HG03439 (cell line): Measurements from ENCODE around the gene ENDOU.

Experiments used
- ATAC-seq: cut with Tn5 transposase; IDR thresholded peaks from one replicate; pipeline ENCODE4 v1.9.1; 2021; ENCODE audit warnings: mild to moderate bottlenecking, moderate library complexity; ENCODE audit not compliant: unreplicated experiment

Gene ENDOU

DNA sequence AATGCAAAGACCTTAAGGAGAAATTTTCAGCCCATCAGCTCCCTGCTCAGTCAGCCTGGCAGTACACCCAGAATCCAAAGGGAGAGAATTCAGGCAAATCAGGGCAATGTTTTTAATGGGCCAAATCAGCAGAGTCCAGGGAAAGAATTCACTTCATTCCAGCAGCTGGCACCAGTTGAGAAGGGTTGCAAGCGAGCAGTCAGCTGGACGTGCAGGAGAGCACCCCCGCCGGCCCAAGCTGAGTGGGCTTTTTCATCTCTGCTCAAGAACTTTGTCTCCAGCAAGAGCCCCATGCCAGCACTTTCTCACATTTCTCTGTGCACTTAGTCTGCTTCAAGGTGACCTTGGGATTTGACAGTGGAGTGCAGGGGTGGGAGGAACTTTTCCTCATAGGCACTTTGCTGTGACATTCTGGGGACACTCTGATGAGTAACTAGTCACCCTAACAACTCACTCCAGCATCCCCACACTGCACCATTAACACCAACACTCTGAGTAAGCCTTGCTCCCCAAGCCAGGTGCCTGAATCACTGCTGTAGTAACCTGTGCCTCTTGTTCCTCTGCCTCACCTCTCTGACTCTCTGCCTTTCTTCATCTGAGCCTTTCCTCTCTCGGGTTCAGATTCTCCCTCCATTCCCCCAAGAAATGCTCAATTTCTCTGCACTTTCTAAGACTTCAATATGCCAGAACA lies 2.2 kb downstream of the ENDOU start:
- ATAC-seq: no peak

DNA sequence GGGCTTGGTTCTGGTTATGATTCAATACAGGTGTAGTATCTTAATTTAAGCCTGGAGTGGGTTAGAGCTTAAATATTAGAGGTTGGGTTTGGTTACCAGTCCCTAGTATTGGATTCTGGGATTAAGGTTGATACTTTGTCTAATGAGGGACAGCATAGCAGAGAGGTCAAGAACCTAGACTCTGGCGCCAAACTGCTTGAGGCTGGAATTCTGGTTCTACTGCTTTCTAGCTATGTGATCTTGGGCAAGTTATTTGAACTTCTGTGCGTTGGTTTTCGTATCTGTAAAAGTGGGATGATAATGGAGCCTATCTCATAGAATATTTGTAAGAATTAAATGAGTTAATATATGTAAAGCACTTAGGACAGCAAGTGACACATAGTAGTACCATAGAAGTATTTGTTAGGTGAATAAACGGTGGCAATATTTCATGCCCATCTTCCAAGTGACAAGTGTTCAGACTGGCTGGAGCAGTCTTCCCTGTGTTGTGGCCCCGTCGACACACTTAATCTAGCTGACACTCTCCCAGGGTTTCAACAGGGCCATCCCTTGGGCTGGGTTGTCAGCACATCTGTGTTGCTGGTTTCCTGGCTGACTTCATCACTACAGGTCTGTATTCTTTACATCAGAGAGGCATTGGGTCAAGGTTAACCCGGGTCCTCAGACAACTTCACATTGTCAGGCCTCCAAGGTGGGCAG lies 3.0 kb downstream of the ENDOU start:
- no peak for ATAC-seq

DNA sequence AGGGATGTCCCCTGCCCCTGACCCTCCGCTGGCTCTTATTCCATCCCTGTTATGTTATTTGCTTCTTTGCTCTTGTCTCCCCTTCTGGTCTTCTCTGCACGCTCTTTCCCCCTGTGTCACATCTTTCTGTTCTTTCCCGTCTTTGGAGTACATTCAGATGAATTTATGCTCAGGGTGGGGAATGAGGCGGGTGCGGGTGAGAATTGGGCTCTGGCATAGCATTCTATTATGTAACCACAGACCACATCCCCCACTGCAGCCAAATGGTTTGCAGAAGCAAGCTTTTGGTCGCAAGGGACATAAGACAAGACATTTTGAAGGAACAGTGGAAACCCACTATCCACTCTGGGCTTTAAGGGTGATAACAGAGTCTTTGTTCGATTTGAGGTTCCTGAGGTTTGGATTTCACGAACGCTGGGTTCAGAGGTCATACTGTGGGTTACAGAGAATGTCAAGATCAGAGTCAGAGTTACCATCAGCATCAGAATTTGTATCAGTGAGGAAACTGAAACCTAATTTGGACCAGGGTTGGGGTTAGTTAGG lies 3.8 kb downstream of the ENDOU start:
- no peak for ATAC-seq

DNA sequence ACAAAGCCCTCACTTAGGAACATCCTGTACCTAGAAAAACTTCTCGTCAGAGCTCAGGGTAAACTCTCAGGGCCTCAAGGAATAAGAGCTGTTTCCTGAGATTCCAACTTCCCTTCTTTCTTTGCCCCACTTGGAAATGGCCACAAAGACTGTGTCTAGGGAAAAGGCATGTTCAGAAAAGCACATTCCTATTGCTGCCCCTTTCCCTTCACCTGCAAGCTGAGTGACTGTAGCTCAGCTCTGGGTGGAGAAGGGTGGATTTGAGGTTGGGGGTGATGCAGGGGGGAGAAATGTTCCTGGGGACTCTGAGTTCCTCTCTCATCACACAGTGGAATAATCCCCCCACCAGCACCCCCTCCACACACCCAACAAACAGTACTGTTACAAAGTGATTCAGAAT lies 6.8 kb downstream of the ENDOU start:
- ATAC-seq: no peak

DNA sequence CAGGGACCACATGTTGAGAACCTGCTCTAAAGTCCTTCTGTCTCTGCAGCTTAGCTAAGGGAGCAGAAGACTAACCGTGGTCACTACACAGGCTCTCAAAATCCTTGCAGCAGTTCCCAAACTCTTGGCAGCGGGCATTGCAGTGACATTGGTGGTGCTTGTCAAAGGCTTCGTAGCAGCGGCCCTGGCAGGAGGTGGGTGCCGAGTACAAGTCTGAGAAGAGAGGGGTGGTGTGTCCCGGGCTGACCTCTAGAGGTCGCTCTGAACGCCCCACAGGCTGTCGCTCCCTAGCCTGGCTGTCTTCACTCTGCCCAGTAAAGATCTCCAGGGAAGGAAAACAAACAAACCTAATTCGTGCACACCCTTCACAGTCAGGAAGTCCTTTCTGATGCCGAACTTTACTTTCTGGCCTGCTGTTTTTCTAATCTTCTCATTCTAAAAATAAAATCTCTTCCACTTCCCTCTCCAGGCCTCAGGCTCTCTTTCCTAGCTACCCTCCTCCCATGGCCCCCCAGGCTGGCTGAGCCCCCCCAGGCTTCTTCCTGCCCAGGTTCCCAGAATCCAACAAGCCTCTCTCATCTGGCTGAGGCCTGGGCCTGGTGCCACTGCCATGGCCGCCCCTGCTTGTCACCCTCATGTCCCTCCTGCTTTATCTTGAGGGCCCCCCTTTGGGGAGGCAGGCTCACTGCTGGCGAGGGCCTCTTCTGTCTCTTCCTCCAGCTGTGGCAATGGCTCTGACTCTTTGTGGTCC lies 7.7 kb downstream of the ENDOU start:
- no peak for ATAC-seq

DNA sequence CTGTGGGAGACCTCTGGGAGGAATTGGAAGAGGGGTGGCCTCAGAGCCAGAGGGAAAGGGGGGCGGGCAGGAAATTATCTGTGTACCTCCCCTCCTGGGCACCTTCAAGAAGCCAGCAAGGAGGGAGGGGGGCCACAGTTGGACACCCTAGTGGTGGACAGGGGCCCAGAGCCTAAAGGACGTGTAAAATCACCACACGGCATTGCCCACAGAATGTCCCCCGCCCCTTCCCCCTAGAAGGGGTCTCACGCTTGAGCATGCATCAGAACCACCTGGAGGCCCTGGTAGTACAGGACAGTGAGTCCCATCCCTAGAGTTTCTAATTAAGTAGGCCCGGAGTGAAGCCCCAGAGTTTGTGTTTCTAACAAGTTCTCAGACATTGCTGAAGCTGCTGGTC lies 8.2 kb downstream of the ENDOU start:
- ATAC-seq: no peak

DNA sequence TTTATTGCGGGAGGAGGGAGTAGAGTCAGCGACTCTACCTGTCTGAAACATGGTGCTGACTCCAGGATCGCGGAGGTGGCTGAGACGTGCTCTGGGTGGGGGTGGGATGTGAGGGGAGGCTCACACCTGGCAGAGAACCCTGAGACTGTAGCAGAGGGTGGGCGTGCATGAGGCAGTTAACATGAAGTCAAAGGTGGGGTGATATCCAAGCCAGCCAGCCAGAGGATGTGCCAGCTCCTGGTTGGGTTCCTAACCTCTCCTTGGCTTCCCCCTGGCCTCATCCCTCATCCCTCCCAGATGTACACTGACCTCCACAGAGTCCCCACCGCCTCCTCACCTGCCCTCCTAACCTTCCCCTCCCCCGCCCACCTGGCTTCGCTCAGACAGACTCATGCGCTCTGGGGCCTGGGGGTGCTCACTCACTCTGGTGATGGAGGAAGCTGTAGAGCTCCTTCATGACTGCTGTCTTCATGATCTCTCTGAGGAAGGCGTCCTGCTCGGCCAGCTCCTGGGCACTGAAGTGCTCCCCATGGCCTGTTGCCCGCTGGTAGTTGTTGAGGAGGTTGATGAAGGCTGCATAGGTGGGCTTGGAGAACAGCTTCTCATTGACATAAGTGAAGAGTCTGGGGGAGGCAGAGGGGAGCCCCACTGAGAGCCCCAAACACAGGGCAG lies 9.3 kb downstream of the ENDOU start:
- no peak for ATAC-seq

DNA sequence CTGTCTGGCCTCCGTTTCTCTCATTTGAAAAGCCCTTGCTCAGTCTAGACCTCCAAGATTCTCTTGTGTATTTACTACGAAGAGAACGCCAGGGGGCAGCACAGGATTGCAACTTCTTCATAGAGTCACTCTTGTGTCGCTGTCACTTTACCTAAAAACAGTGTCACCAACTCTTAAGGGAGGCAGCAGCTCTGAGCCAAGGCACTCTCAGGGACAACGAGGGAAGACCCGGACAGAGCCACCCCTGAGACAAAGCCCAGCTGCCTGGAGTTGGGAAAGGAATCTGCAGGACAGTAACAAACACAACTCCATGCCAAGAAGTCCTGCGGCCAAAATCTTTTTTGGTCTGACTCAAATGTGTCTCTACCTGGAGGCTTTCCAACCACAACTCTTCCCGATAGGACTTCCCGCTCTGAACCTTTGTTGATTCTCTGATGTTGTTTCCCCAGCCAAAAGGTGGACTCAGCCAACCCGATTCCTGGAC lies 9.9 kb downstream of the ENDOU start:
- peak; percentile 79 for ATAC-seq

DNA sequence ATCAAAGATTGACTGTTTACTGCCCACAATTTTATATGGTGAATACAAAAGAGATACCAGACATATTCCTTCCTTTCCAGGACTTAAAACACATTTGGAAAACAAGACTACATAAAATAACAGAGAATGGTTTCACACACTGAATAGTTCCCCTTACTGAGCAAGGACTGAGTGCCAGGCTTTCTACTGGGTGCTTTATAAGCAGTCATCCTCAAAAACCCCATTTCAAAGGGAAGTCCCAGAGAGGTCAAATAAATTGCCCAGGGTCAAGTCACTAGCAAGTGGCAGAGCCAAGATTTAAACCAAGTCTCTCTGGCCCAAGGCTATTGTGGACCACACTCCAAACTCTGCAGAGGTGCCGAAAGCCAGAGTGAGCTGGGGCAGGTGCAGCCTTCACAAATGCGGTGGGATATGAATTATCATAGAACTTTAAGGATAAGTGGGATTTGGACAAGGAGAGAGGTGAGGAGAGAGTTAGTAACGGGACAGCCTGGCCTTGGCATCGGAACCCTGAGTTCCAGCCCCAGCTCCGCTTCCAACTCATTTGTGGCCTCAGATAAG lies 10.4 kb downstream of the ENDOU start:
- ATAC-seq: peak; percentile 7

DNA sequence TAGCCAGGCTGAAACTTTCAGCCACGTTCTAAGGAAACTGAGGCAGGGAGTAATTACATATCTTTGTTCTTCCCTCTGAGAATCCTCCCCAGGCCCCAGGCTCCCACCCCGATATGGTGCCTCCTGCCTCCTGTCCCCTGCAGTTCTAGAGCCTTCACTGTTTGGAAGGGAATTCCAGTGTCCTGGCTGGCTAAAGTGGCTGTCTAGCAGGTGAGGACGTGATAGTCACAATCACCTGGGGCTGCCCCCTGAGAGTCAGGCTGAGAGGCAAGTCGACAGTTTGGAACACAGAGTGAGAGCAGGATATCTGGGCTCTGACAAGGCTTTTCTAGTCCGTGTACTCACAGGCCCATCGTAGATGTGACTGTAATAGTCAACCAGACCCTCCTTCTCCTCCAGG lies 13.1 kb downstream of the ENDOU start:
- ATAC-seq: no peak

DNA sequence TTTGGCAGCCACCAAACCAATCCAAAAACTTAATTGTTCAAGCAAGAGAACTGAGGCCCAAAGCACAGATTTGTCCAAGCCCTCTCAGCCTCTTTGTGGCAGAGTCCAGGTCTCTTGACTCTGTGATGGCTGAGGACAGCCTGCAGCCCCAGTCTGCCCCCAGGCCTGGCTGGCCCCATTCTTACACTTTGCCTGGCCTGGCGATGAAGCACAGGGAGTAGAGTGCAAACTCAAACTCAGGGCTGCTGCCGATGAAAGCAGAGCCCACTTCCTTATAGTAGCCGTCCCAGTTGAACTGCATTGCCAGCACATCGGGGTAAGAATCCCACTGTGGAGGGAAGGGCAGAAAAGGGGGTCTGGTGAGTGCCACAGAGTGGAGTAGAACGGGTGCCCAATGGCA lies 13.8 kb downstream of the ENDOU start:
- no peak for ATAC-seq

DNA sequence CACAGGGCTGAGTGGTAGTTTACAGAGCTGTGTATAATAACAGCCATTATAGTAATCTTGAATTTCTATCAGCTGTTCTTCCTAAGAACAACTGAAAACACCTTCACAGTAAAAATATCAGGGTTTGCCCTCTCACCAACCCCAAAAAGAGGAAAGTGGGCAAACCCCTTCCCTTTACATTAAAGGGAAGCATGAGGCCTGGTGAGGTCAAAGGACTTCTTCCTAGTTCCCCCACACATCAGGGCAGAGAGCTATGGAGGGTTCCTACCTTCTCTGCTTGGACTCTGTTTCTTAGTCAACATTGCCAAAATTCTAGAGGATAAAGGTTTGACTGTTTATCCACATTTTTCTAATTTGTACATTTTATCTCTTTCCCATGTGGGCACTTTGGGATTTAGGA lies 15.0 kb downstream of the ENDOU start:
- no peak for ATAC-seq

DNA sequence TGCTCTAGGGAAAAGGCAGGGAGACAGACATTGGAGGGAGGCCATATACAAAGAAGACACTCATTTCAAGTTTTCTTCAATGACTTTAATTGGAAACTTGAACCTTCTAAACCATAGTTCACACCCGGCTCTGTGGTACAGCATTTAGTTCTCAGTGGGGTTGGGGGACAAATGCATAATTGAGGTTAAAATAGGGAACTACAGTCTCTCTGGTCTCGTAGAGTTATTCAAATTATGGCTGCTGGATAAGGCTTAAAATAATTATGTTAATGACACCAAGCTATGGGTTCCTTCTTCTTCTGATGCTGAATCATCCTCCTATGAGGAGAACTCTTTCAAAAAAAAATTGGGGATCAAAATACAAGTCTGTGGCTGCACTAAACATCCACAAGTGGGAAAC lies 15.6 kb downstream of the ENDOU start:
- no peak for ATAC-seq

DNA sequence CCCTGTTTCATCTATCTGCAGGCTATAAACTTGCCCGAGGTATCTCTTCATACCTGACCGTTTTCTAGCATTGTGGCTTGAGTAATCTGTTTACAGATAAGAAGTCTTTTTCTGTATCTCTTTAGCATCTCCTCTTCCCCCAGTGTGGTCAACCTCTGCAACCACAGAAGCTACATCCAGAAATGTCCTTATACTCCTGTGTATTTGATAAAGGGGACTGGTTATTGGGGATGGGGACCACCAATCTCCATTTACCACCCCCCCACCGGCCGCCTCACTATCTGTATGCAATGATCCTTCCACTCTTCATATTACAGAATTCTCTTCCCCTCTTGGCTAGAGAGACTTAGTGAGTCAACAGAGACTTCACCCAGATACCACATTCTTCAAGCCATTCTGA lies 16.1 kb downstream of the ENDOU start:
- no peak for ATAC-seq

DNA sequence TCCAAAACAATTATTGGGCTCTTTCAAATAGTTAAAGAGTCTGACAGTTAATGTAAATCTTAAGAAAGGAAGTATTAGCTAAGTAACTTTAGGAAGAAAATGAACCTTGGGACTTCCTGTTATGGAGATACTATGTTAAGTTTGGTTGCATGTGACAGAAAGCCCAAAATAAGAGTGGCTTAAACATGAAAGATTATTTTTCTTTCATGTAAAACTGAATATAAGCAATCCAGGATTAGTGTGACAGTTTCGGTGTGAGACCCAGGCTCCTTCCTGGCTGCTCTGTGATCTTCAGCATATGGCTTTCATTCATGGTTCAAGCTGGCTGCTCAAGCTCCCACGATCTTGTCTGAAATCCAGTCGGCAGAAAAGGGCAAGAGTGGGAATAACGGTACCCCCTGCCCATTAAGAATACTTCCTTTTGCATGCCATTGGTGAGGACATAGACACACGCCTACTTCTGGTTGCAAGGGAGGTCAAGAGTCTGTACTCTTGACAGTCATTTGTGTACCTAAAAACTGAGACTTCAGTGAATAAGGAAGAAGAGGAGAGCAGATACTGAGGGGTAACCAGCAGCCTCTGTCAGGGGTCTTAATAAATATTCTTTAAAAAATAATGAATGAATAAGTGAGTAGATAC lies 17.3 kb downstream of the ENDOU start:
- ATAC-seq: no peak

DNA sequence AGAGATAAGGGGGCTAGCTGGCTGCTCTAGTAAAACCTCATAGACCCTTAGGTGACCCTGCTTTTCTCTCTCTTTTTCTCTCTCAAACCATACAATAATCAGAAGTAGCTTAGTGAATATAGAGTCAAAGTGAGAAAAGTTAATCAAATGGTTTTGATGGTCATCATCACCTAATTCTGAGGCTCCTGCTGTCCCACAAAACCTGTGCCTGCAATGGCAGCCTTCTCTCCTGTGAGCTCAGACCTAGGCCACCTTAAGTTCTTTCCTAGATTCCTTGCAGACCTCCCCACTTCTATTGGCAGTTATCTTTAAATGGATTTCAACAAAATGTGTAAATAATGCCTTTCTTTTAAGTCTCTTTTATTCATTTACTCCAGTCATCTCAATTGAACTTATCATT lies 17.9 kb downstream of the ENDOU start:
- no peak for ATAC-seq

DNA sequence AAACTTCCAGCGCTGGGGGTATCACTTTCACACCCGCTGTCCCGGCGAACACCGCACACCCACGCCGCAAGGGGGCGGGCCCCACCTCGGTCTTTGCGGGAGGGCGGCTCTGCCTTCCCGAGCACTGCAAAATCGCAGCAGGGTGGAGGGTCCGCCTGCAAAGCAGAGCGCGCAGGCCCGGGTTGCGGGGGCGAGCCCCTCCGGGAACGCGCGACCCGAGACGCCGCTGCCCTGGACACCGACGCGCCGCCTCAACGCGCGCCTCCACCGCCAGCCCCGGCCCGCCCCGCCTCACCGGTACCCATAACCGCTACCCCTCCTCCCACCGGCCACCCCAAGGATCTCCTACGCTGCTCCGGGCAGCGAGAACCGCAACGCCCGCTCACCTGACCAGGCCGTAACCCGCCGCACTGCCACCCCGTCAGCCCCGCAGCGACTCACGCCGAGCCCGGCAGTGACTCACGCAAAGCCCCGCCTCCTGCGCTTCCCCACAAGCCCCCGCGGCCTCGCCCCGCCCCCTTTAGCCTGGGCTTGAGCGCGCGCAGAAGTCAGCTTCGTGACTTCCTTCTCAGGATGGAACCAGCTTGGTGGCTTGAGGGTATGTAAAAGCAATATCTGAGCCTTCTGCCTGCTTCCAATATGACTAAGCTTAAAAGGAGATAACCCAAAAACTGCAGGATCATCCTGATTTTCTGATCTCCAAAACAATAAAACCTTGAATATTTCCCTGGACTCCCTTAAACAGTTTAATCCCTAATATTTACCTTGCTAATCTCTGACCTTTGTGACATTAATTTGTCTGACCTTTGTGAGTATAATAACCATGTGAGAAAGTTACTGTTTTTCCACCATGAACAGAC lies 19.5 kb downstream of the ENDOU start, which contains the start of gene RPAP3:
TSS of gene RPAP3 (minus strand) at position 465 of the 860 bp plus-strand sequence. CDS start 3,190 bp downstream, outside the sequence.
- peak; percentile 78 for ATAC-seq

DNA sequence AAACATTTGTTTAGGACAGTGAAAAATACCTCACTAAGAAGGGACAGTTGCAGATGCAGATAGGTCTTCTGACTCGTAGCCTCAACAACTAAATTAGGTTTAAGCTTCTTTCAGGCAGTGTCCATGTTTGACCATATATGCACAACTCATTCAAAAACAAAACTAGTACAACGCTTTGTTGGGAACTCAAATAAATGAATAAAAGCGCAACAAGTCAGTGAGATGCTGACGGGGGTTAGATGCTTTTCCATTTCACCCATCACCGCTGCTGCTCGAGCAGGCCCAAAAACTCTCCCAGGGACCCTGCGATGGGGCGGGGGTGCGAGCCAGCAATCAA lies 20.1 kb downstream of the ENDOU start:
- no peak for ATAC-seq

DNA sequence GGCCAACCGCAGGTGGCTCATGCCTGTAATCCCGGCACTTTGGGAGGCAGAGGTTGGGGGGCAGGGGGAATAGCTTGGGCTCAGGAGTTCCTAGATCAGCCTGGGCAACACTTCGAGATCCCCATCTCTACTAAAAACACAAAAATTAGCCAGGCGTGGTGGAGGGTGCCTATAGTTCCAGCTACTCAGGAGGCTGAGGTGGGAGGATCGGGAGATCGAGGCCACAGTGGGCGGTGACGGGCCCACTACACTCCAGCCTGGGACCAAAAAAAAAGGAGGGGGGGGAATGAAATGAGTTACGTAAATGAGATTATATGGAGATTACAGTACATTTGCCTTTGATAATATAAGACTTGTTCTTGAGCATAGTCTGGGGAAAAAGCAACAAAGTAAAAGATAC lies 20.6 kb downstream of the ENDOU start:
- no peak for ATAC-seq
